ENCODE data around the gene PAK5. TPM values are rescaled to one million over a fixed set of nuclear protein-coding genes. Genes with fewer than 3 reads are reported as not detected.

Gene PAK5
- total and polyA plus RNA-seq, 2 donors (not counting 1 experiment from before 2014, with no cell fraction given) = not detected

GRCh38 chr20:9699181-9699580, 139.7 kb downstream of the PAK5 start:
- Mint-ChIP-seq H3K27ac (no peak overlapping the region), H3K9me3 (ENCODE audit: insufficient read depth) (no peaks in the 10 kb centered on the region), H3K4me1 (no peaks in the 10 kb centered on the region), H3K27me3 (no peaks in the 10 kb centered on the region), H3K4me3 (no peak overlapping the region)
- ATAC-seq (ENCODE audit: low read depth) (no peak), DNase-seq (no peak)
- Histone ChIP-seq H3K79me2 (ENCODE audit: control insufficient read depth, insufficient read depth, low read length) (no peaks in the 10 kb centered on the region), H3K4me2 (replicated peaks; ENCODE audit: low read depth, low read length, poor library complexity, severe bottlenecking) (no peak overlapping the region), H3K36me3 (replicated peaks in 1 of 2; ENCODE audit: control extremely low read depth in 1 of 2, control insufficient read depth in 1 of 2, extremely low read depth in 1 of 2, insufficient read depth in 2 of 2, low read length in 1 of 2) (no peaks in the 10 kb centered on the region), H4K20me1 (ENCODE audit: control insufficient read depth, insufficient read depth, low read length, poor library complexity, severe bottlenecking) (no peaks in the 10 kb centered on the region), H2AFZ (ENCODE audit: insufficient read depth, low read depth, low read length, poor library complexity, severe bottlenecking) (no peak overlapping the region), H3K27ac (ENCODE audit: low read length in 2 of 2) (no peak overlapping the region), H3K27me3 (replicated peaks in 1 of 4; ENCODE audit: control extremely low read depth in 1 of 4, control insufficient read depth in 3 of 4, insufficient read depth in 4 of 4, low read length in 3 of 4) (no peaks in the 10 kb centered on the region), H3K4me3 (ENCODE audit: control extremely low read depth in 1 of 5, extremely low read depth in 1 of 5, insufficient read depth in 1 of 5, low read depth in 2 of 5, low read length in 4 of 5) (no peak overlapping the region), H3K9ac (ENCODE audit: low read length) (no peak overlapping the region), H3K9me3 (ENCODE audit: control extremely low read depth in 1 of 3, control insufficient read depth in 2 of 3, insufficient read depth in 1 of 3, low read length in 2 of 3) (no peaks in the 10 kb centered on the region), H3K4me1 (ENCODE audit: control insufficient read depth in 2 of 2, insufficient read depth in 2 of 2, low read length in 2 of 2) (no peaks in the 10 kb centered on the region)
- CTCF ChIA-PET = no interaction called here
- intact Hi-C loops (cut with micrococcal nuclease) = no loop called here
- TF ChIP-seq EZH2 (IDR thresholded peaks at IDR 0.05; ENCODE audit: borderline replicate concordance, insufficient read depth, low read depth, low read length, poor library complexity, severe bottlenecking) = no peak
- TF ChIP-seq, protein P1, sequence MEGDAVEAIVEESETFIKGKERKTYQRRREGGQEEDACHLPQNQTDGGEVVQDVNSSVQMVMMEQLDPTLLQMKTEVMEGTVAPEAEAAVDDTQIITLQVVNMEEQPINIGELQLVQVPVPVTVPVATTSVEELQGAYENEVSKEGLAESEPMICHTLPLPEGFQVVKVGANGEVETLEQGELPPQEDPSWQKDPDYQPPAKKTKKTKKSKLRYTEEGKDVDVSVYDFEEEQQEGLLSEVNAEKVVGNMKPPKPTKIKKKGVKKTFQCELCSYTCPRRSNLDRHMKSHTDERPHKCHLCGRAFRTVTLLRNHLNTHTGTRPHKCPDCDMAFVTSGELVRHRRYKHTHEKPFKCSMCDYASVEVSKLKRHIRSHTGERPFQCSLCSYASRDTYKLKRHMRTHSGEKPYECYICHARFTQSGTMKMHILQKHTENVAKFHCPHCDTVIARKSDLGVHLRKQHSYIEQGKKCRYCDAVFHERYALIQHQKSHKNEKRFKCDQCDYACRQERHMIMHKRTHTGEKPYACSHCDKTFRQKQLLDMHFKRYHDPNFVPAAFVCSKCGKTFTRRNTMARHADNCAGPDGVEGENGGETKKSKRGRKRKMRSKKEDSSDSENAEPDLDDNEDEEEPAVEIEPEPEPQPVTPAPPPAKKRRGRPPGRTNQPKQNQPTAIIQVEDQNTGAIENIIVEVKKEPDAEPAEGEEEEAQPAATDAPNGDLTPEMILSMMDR (IDR thresholded peaks at IDR 0.05) = no peak
- POLR2A ChIA-PET = no interaction called here

GRCh38 chr20:9689041-9689440, 149.8 kb downstream of the PAK5 start:
- POLR2A ChIA-PET = no interaction called here
- TF ChIP-seq, protein P1 (IDR thresholded peaks at IDR 0.05) = no peak
- no peak for TF ChIP-seq EZH2 (IDR thresholded peaks at IDR 0.05; ENCODE audit: borderline replicate concordance, insufficient read depth, low read depth, low read length, poor library complexity, severe bottlenecking)

More at GRCh38 chr20:9689041-9689440, 149.8 kb downstream of the PAK5 start:
- no peak overlapping the region for H3K27ac ChIP-seq (ENCODE audit: low read length in 2 of 2)
- no peaks in the 10 kb centered on the region for H3K27me3 ChIP-seq (replicated peaks in 1 of 4; ENCODE audit: control extremely low read depth in 1 of 4, control insufficient read depth in 3 of 4, insufficient read depth in 4 of 4, low read length in 3 of 4)
- H3K4me1 Mint-ChIP-seq = no peaks in the 10 kb centered on the region
- 65% methylated on average over 2 of the region's 5 CpGs for WGBS (ENCODE audit: insufficient coverage)
- H2AFZ ChIP-seq (ENCODE audit: insufficient read depth, low read depth, low read length, poor library complexity, severe bottlenecking) = no peak overlapping the region
- H3K4me3 Mint-ChIP-seq = no peak overlapping the region
- no peaks in the 10 kb centered on the region for H3K9me3 ChIP-seq (ENCODE audit: control extremely low read depth in 1 of 3, control insufficient read depth in 2 of 3, insufficient read depth in 1 of 3, low read length in 2 of 3)
- ATAC-seq (ENCODE audit: low read depth) (no peak), DNase-seq (no peak)
- H3K4me1 ChIP-seq (ENCODE audit: control insufficient read depth in 2 of 2, insufficient read depth in 2 of 2, low read length in 2 of 2) = no peaks in the 10 kb centered on the region
- no peaks in the 10 kb centered on the region for H3K9me3 Mint-ChIP-seq (ENCODE audit: insufficient read depth)
- H3K79me2 ChIP-seq (ENCODE audit: control insufficient read depth, insufficient read depth, low read length) = no peaks in the 10 kb centered on the region
- H3K27ac Mint-ChIP-seq = no peak overlapping the region
- no peak overlapping the region for H3K9ac ChIP-seq (ENCODE audit: low read length)
- H3K27me3 Mint-ChIP-seq = no peaks in the 10 kb centered on the region
- H3K4me3 ChIP-seq (ENCODE audit: control extremely low read depth in 1 of 5, extremely low read depth in 1 of 5, insufficient read depth in 1 of 5, low read depth in 2 of 5, low read length in 4 of 5) = no peak overlapping the region
- H3K36me3 ChIP-seq (replicated peaks in 1 of 2; ENCODE audit: control extremely low read depth in 1 of 2, control insufficient read depth in 1 of 2, extremely low read depth in 1 of 2, insufficient read depth in 2 of 2, low read length in 1 of 2) = no peaks in the 10 kb centered on the region
- intact Hi-C loops (cut with micrococcal nuclease) = no loop called here
- H4K20me1 ChIP-seq (ENCODE audit: control insufficient read depth, insufficient read depth, low read length, poor library complexity, severe bottlenecking) = no peaks in the 10 kb centered on the region
- CTCF ChIA-PET = no interaction called here
- no peak overlapping the region for H3K4me2 ChIP-seq (replicated peaks; ENCODE audit: low read depth, low read length, poor library complexity, severe bottlenecking)

Measured in B cell (primary cell).